Limb (tissue), 2 donors: ENCODE measurements around the gene KRT36.

Experiments
- DNase-seq, 2 donors: peaks; one replicate each; pipeline ENCODE4 v3.0.0-alpha.2; 2016; ENCODE audit errors: extremely low spot score in 2 of 2

The KRT36 gene

GRCh38 chr17:41489531-41489930 lies at the start of gene KRT36:
TSS of gene KRT36 (minus strand) at chr17:41489910. CDS start at chr17:41489864, 46 bp downstream.
- DNase-seq = no peak

GRCh38 chr17:41539071-41539492 lies 49.4 kb upstream of the KRT36 start:
- DNase-seq = no peak

GRCh38 chr17:41538565-41538991 lies 48.9 kb upstream of the KRT36 start:
- DNase-seq = no peak

- DNase-seq = no peak
Observed at GRCh38 chr17:41537990-41538389, 48.3 kb upstream of the KRT36 start.

GRCh38 chr17:41537614-41537954 lies 47.9 kb upstream of the KRT36 start:
- DNase-seq = no peak

GRCh38 chr17:41536741-41537613 lies 47.3 kb upstream of the KRT36 start:
- no peak for DNase-seq

GRCh38 chr17:41535764-41536481 lies 46.2 kb upstream of the KRT36 start:
- no peak for DNase-seq

GRCh38 chr17:41534899-41535546 lies 45.3 kb upstream of the KRT36 start:
- DNase-seq = no peak

GRCh38 chr17:41533613-41534012 lies 43.9 kb upstream of the KRT36 start:
- no peak for DNase-seq

- DNase-seq = no peak
Observed at GRCh38 chr17:41532947-41533570, 43.3 kb upstream of the KRT36 start.

- no peak for DNase-seq
Observed at GRCh38 chr17:41531993-41532392, 42.3 kb upstream of the KRT36 start.

- DNase-seq = no peak
Observed at GRCh38 chr17:41530062-41531048, 40.6 kb upstream of the KRT36 start.

- no peak for DNase-seq
Observed at GRCh38 chr17:41529491-41529915, 39.8 kb upstream of the KRT36 start.

GRCh38 chr17:41528959-41529353 lies 39.2 kb upstream of the KRT36 start:
- DNase-seq = no peak

GRCh38 chr17:41527063-41528023 lies 37.6 kb upstream of the KRT36 start:
- peak in 1 of 2 donors; percentile 48 for DNase-seq

GRCh38 chr17:41524261-41524660 lies 34.6 kb upstream of the KRT36 start:
- no peak for DNase-seq

GRCh38 chr17:41523787-41524186 lies 34.1 kb upstream of the KRT36 start:
- no peak for DNase-seq

- DNase-seq = no peak
Observed at GRCh38 chr17:41523225-41523593, 33.5 kb upstream of the KRT36 start.
